NCI-H748 (cell line): ENCODE results near the gene ZNF625.
"Not testable (repeated sequence)": the region's sequence is repeated elsewhere in the genome, so short reads cannot be mapped to it uniquely, and the experiment has no call there.

Experiments used
- DNase-seq: peaks from one replicate; lab custom pipeline; 2025; ENCODE audit not compliant: unreplicated experiment; lab: John Stamatoyannopoulos, UW

Gene ZNF625

GRCh38 chr19:12139269-12139668 is 17.3 kb downstream of the ZNF625 start:
- DNase-seq = no peak

DNA sequence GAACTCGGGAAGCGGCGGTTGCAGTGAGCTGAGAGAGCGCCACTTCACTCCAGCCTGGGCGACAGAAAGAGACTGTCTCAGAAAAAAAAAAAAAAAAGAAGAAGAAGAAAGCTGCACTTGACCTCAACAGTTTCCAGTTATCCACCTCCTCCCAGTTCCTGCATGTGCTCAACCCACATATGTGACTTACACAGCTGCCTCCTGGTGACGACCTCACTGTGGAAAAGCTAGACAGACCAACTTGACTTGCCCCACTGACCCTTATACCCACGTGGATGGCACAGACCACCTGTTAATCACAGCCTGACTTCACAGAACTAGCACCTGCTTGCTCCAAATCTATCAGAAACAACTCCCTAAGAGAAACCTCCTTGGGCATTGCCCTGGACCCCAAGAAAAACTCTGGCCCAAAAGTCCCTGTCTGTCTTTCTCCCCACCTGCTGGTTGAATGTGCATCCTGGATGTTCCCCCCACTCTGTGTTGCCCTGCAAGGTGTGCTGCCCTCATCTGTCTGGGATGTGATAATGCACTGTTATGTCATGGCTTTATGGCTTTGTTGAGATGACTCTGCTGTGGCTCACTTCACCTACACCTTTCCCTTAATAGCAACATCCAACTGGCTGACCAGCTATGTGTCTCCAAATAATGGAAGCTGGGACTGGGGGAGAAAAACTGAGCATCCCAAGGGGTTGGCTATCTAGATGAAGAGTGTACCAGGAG is 19.2 kb downstream of the ZNF625 start:
- DNase-seq = peak; percentile 38

DNA sequence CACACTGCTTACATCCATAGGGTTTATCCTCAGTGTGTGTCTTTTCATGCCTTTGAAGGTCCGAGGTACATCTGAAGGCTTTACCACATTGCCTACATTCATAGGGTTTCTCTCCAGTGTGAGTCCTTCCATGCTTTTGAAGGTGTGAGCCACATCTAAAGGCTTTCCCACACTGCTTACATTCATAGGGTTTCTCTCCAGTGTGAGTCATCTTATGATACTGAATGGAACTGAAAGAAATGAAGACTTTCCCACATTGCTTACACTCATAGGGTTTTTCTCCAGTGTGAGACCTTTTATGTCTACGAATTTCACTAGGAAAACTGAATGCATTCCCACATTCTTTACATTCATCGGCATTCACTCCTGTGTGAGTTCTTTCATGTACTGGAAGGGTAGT is 23.5 kb downstream of the ZNF625 start:
- DNase-seq = no peak

GRCh38 chr19:12126707-12127106 is 29.8 kb downstream of the ZNF625 start:
- peak; percentile 14 for DNase-seq

DNA sequence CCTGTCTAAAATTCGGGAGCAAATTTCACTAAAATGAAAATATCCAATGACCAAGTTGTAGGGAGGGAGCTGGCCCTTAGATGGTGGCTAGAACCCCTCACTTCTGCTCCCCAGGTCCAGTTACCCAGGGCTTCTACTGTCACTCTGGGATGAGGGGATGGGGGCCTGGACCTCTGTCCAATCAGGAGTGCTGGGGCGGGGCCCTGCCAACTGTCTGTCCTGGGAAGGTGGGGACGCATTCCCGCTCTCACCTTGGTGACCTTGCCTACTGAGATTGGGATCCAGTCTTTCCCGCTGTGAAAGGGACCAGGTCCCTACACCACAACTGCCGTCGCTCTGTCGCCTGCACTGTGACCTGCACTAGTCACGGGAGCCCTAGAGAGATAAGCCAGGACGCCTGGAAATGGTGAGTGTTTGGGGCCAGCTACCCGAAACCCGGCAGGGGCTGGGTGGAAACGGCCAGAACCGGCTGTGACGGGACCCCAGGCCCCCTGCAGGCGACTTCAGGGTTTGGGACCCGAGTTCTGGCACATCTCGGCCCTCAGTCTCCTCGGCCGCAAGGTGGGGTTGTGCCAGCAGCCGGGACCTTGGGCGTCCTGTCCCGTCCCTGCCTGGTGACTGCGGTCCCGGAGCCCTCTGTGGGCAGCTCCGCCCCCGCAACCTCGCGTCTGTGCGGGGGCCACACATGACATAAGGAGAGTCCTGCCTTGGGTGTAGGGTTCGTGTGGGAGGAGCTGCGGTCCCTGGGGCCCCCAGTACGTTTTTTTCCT is 39.1 kb downstream of the ZNF625 start:
- DNase-seq = no peak

DNA sequence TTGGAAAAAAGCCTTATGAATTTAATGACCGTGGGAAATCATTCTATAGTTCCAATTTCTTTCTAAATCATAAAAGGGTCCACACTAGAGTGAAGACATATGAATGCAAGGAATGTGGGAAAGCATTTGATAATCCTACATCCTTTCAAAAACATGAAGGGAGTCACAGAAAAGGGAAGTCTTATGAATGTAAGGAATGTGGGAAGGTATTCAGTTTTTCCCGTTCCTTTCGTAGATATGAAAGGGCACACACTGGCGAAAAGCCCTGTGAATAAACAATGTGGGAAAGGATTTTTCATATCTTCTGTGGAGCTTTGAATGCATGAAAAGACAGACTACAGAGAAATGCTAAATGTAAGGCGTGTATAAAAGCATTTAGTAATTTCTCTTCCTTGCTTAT is 43.4 kb downstream of the ZNF625 start:
- no peak for DNase-seq

GRCh38 chr19:12112701-12113100 is 43.8 kb downstream of the ZNF625 start:
- DNase-seq = no peak

DNA sequence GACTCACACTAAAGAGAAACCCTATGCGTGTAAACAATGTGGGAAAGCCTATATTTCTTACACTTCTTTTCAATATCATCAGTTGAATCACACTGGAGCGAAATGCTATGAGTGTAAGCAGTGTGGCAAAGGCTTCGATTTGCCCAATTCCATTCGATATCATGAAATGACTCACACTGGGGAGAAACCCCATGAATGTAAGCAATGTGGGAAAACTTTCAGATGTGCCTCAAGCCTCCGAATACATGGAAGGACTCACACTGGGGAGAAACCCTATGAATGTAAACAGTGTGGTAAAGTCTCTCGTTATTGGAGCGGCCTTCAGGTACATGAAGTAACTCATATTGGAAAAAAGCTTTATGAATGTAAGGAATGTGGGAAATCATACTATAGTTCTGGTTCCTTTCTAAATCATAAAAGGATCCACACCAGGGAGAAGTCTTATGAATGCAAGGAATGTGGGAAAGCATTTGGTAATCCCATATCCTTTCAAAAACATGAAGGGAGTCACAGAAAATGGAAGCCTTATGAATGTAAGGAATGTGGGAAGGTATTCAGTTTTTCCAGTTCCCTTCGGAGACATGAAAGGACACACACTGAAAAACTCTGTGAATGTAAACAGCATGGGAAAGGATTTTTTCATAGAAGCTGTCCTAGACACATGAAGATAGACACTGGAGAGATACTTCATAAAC is 44.4 kb downstream of the ZNF625 start:
- no peak for DNase-seq

DNA sequence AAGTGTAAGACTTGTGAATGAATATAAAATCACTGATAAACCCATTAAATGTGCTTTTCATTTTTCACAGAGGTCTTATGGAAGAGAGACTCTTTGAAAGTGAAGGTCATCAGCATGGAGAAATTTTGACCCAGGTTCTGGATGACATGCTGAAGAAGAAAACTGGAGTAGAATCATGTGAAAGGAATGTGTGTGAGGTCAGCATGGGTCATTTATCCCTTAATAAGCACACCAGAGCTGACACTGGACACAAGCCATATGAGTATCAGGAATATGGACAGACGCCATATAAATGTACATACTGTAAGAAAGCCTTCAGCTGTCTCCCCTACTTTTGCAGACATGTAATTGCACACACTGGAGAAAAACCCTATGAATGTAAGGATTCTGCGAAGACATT is 45.4 kb downstream of the ZNF625 start:
- DNase-seq = no peak

- not testable (repeated sequence) for DNase-seq
Observed at GRCh38 chr19:12103909-12104308, 52.6 kb downstream of the ZNF625 start.

DNA sequence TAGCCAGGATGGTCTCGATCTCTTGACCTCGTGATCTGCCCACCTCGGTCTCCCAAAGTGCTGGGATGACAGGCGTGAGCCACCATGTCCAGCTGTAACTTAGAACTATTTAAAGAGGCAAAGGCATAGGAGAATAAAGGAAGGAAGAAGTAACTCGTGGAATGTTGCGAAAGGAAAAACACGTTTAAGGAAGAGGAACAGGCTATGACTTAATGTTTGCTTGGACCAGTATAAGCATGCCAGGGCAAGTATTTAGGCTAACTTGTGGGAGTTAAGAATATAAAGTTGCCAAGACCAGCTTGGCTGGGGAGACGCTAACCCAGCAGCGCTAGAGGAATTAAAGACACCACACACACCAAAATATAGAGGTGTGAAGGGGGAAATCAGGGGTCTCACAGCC is 58.5 kb downstream of the ZNF625 start:
- no peak for DNase-seq

DNA sequence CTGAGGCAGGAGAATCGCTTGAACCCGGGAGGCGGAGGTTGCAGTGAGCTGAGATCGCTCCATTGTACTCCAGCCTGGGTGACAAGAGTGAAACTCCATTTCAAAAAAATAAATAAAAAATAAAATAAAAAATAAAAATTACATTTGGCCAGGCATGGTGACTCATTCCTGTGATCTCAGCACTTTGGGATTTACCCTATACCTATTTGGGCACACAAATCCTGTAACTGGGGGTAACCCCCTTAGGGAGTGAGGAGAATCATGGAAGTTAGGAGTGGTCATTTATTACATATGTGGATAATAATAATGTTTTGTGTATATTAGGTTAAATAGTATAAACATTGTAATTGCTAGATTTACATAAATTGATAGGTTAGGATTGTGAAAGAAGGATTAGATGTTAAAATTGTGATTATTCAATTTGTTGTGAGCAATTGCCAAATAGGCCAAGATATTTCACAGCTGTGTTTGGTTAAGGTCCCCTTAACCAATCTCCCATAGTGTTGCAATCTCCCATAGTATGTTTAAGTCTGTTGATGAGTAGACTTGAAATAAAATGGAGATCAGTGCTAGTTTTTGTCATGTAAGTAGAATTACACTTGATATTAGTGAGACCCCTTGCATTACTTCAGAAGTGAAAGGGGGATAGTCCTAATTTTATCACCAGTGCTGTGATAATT is 61.3 kb downstream of the ZNF625 start:
- DNase-seq = no peak
